ENCODE data around the gene ZHX3.

ZHX3 gene, protein sequence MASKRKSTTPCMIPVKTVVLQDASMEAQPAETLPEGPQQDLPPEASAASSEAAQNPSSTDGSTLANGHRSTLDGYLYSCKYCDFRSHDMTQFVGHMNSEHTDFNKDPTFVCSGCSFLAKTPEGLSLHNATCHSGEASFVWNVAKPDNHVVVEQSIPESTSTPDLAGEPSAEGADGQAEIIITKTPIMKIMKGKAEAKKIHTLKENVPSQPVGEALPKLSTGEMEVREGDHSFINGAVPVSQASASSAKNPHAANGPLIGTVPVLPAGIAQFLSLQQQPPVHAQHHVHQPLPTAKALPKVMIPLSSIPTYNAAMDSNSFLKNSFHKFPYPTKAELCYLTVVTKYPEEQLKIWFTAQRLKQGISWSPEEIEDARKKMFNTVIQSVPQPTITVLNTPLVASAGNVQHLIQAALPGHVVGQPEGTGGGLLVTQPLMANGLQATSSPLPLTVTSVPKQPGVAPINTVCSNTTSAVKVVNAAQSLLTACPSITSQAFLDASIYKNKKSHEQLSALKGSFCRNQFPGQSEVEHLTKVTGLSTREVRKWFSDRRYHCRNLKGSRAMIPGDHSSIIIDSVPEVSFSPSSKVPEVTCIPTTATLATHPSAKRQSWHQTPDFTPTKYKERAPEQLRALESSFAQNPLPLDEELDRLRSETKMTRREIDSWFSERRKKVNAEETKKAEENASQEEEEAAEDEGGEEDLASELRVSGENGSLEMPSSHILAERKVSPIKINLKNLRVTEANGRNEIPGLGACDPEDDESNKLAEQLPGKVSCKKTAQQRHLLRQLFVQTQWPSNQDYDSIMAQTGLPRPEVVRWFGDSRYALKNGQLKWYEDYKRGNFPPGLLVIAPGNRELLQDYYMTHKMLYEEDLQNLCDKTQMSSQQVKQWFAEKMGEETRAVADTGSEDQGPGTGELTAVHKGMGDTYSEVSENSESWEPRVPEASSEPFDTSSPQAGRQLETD

GRCh38 chr20:41317546-41318270 lies at the start of gene ZHX3:
Gene ZHX3, minus strand, starts transcription at chr20:41317731. Its CDS starts 112,815 bp downstream, at chr20:41204916.
- peak; percentile 98 for DNase-seq (ENCODE audit: low spot score)

DNA sequence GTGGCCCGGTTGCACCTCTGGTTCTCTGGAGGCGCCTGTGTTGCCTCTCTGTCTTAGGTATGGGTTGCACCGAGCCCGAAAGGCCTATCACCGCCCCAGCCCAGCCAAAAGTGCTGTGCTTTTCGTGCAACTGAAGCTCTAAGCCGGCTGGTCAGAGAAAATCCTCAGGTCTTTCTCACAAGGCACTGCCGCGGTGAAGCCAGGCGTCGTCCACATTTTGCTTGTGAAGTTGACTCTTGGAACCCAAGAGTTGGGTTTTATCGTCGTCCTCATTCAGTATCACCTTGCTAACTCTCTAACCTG lies 49.8 kb upstream of the ZHX3 start:
- DNase-seq (ENCODE audit: low spot score) = no peak

- DNase-seq (ENCODE audit: low spot score) = no peak
Measured at GRCh38 chr20:41366546-41367392, 49.2 kb upstream of the ZHX3 start, which contains the start of gene EMILIN3. Gene EMILIN3, minus strand, starts transcription at chr20:41366818. Its CDS starts 184 bp downstream, at chr20:41366634.

DNA sequence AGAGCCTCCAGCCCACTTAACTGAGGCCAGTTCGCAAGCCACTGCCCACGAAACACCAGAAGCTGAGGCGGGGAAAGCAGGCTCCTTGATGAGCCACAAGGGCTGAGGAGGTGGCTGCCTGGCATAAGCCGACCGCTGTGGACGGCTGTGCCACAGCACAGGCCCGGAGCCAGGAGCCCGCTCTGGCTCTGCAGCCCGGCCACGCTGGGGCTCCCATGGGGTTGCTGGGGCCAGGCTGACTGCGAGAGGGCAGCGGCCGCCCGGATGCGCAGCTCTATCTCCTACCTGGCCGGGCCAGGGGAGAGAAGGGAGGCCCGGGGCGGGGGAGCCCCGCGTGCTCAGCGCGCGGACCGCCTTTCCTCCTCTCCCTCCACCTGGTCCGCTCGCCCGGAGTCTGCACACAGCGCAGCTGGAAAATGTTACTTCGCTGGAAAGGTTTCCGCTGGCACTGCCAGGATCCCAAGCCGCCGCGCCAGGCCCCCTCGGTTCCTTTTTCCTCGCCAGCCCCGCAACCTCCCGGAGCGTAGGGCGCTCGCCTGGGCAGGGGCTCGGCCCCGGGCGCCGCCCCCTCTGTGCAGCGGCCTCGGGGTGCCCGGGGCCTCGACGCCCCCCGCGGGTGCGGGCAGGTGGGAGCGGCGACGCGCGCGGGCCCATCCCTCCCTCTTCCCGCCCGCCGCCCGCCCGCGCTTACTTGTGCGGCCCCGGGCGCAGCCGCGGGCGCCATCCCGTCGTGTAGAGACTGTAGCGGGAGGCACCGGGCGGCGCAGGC lies 48.4 kb upstream of the ZHX3 start:
- no peak for DNase-seq (ENCODE audit: low spot score)

DNA sequence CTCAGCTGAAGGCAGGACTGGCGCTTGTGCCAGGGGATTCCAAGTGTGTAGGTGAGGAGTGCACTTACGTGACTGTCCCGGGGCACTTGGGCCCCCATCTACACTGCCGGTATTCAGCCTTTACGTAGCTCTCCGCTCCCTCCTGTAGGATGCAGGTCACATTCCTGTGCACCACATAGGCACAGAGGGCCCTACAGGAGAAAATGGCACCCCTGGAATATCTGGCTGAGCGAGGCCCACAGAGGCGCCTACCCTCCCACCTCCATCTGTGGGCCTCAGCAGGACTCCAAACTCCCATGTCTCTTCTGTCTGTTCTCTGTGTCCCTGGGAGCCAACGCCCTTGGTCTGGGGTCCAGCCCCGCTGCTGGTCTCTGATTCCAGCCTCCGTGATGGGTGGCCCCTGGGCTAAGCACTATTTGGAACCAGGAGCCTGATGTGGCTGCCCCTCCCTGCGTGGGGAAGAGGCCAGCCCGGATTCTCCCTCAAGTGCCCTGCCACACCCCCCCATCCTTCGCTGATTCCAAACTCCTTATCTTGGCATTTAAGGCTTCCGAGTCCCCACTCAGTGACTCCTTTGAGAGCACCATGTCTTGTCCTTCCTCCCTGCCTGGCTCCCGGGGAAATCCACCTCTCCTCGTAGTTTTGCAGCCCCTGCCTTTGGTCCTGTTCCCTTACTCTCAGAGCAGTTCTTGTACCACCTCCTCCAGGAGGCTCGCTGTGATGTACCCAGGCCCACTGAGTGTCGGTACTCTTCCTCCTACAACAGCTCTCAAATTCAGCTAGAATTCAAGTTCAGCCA lies 47.6 kb upstream of the ZHX3 start:
- no peak for DNase-seq (ENCODE audit: low spot score)

- DNase-seq (ENCODE audit: low spot score) = no peak
Measured at GRCh38 chr20:41364236-41364855, 46.8 kb upstream of the ZHX3 start.

DNA sequence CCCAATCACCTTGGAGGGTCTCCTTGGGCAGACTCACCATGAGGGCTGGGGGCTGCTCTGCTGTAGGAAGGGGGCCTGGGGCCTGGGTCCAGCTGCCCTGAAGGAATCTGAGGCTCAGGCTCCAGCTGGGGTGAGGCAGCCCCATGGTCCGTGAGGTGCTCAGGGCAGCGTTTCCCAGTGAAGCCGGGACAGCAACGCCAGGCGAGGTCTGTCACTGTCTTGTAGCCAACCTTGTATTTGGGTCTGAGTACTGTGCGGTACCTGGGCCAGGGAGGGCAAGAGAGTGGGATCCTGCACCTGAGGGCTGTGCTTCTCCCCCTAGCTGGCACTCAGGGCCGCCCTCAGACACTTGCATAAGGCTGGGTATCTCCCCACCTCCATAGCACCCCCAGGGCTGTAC lies 46.1 kb upstream of the ZHX3 start:
- no peak for DNase-seq (ENCODE audit: low spot score)

GRCh38 chr20:41362748-41363140 lies 45.2 kb upstream of the ZHX3 start:
- DNase-seq (ENCODE audit: low spot score) = no peak

- DNase-seq (ENCODE audit: low spot score) = no peak
Measured at GRCh38 chr20:41361757-41362747, 44.5 kb upstream of the ZHX3 start.

DNA sequence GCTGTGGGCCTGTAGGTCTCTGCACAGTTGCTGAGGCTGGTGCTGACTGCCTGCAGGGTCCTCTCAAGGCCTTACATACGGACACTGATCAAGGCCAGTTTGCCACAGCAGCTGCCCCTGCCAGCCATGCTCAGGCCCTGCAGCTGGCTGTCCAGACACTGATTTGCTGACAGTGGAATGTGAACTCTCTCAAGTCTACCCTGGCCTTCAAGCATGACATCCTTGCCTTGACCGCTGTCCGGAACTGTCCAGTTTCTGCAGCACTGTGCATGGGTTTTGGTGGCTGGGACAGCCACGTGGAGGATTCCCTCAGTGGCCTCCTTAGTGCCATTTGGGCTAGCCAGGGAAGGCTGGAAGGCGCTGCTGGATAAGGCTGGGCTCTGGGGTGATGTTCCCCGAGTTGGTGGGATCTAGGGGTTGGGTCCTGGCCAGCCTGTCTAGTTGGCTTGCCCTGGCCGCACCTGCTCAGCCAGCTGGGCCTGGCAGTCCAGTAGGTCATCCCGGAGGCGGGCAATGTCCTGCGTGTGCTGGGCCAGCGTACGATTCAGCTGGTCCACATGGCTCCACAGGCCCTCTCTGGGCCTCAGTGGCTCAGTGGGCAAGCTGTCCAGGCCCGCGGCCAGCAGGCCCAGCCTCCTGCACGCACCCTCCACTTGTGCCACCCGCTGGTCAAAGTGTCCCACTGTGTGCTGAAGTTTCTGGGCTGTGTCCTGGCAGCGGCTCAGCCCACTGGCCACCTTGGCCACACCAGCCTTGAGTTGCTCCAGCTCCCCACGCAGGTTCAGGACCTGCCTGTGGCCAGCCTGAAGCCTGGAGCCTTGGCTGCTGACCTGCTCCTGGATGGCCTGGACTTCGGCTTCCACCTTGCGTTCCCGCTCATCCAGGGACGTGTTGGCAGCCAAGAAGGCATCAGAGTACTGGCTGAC lies 43.6 kb upstream of the ZHX3 start:
- no peak for DNase-seq (ENCODE audit: low spot score)

GRCh38 chr20:41359541-41360011 lies 42.0 kb upstream of the ZHX3 start:
- no peak for DNase-seq (ENCODE audit: low spot score)

GRCh38 chr20:41358717-41359116 lies 41.2 kb upstream of the ZHX3 start:
- no peak for DNase-seq (ENCODE audit: low spot score)

DNA sequence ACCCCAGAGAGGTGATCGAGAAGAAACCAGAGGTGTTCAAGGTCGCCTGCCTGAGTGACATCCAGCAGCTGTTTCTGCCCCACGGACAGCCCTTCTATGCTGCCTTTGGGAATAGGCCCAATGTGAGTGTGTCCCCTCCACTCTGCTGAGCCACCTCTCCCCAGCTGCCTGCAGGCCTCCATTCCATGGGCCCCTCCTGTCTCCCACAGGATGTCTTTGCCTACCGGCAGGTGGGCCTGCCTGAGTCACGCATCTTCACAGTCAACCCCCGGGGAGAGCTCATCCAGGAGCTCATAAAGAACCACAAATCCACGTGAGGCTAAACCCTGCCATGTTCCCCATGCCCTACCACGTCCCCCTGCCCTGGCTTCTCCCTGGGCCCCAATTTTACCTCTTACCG lies 40.7 kb upstream of the ZHX3 start:
- DNase-seq (ENCODE audit: low spot score) = no peak

DNA sequence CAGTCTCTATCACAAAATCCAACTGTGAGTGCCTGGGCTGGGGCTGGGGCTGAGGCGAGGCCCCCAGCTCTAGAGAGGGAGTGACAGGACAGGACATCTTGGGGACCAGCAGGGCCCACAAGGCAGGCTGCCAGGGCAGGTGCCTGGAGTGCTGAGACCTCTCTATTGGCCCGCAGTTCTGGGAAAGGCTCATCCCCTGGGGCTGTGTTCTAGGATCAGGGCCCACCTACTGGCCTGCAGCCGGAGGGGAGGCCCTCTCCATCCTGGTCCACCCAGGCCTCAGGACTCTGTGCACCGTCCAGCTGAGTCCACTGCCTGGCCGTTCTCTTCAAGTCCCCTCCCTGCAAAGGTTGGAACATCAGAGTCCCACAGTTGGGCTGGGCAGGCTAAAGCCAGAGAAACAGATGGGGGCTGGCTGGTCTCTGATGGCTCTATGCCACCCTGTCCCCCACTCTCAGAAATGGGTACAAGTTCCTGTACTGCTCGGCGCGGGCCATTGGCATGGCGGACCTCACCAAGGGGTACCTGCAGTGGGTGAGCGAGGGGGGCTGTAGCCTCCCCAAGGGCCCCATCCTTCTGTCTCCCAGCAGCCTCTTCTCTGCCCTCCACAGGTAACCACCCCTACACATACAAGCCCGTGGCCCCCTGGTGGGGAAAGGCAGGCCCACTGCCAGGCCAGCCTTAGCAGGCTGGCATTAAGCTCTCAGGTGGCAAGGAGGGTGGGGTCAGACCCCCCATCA lies 40.1 kb upstream of the ZHX3 start:
- no peak for DNase-seq (ENCODE audit: low spot score)

DNA sequence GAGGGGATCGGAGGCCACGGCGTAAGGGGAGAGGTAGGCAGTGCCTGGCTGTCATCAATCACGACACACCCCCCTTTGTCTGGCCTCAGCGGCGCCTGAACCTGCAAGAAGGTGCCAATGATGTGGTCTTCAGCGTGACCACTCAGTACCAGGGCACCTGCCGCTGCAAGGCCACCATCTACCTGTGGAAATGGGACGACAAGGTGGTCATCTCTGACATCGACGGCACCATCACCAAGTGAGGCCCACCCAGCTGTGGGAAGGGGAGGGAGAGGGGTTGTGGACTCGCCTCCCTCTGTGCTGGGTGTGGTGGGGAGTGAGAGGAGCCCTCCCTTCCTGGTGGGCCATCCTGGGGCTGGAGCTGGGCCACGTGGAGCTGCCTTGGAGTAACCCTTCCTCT lies 39.4 kb upstream of the ZHX3 start:
- DNase-seq (ENCODE audit: low spot score) = no peak

GRCh38 chr20:41355598-41356203 lies 38.2 kb upstream of the ZHX3 start:
- DNase-seq (ENCODE audit: low spot score) = no peak
